ENCODE measurements around the gene NCAN. TPM values are rescaled to one million over a fixed set of nuclear protein-coding genes. Genes with fewer than 3 reads are reported as not detected.
"Not testable (repeated sequence)": the region's sequence is repeated elsewhere in the genome, so short reads cannot be mapped to it uniquely, and the experiment has no call there.

NCAN gene
- polyA plus RNA-seq, 2 of the 4 experiments (the other 2 are of a cell fraction): 0.03 to 0.05 TPM

- ChIA-PET POLR2A (no interaction called here), CTCF (no interaction called here)
- WGBS (ENCODE audit: missing lambda C conversion rate): 12% methylated on average over 5 of the region's 5 CpGs
- no peak overlapping the region for H3K4me3 ChIP-seq
- no peaks in the 10 kb centered on the region for H3K9me3 ChIP-seq
- H3K27ac ChIP-seq: no peak overlapping the region
- 0 out of 6 replicates have a peak, but pooled peaks of 1 of the 2 experiments have one; percentile 47 for ATAC-seq
- FAIRE-seq: no peak
- H3K4me1 ChIP-seq: no peaks in the 10 kb centered on the region
- no peak overlapping the region for H3K4me2 ChIP-seq
- TF ChIP-seq BCL3 (IDR thresholded peaks at IDR 0.05) (no peak), USF2 (IDR thresholded peaks at IDR 0.05) (no peak), KDM1A (IDR thresholded peaks at IDR 0.05; ENCODE audit: low read depth) (no peak), HDAC2 (IDR thresholded peaks at IDR 0.05) (no peak), JUNB (IDR thresholded peaks at IDR 0.05) (no peak), MAFK (IDR thresholded peaks at IDR 0.05; ENCODE audit: partially characterized antibody) (no peak), TP53 (CRISPR knock-in tag; IDR thresholded peaks at IDR 0.05) (no peak), HOXB5 (CRISPR knock-in tag; IDR thresholded peaks at IDR 0.05) (no peak), HMGXB4 (CRISPR knock-in tag; IDR thresholded peaks at IDR 0.05; ENCODE audit: borderline replicate concordance) (no peak), CHD2 (IDR thresholded peaks at IDR 0.05; ENCODE audit: low read length, partially characterized antibody) (no peak), GATA3 (IDR thresholded peaks at IDR 0.05; ENCODE audit: borderline replicate concordance) (no peak), ELK1 (IDR thresholded peaks at IDR 0.05; ENCODE audit: low read depth, low read length) (no peak), MAZ (IDR thresholded peaks at IDR 0.05; ENCODE audit: borderline replicate concordance, low read depth, low read length) (no peak), RNF2 (IDR thresholded peaks at IDR 0.05; ENCODE audit: borderline replicate concordance, low read depth) (no peak), FOSB (CRISPR knock-in tag; IDR thresholded peaks at IDR 0.05) (no peak), SREBF2 (IDR thresholded peaks at IDR 0.05) (no peak), BHLHE40 (IDR thresholded peaks at IDR 0.05; ENCODE audit: low read depth, low read length) (no peak), NFE2L2 (conservative IDR thresholded peaks at IDR 0.05; ENCODE audit: low read length) (no peak), ESRRA (IDR thresholded peaks at IDR 0.05; ENCODE audit: borderline replicate concordance, low read length) (no peak), PHF8 (IDR thresholded peaks at IDR 0.05; ENCODE audit: borderline replicate concordance, low read depth) (no peak)
- no peak for DNase-seq (ENCODE audit: low read depth in 1 of 2, low spot score in 1 of 2)
These were observed 38.5 kb downstream of the NCAN start for GRCh38 chr19:19250196-19250801.

GRCh38 chr19:19253409-19253808, 41.7 kb downstream of the NCAN start:
- ATAC-seq; H3K9me3 ChIP-seq; H3K4me1 ChIP-seq; H3K27ac ChIP-seq; DNase-seq (ENCODE audit: low read depth in 1 of 2, low spot score in 1 of 2); H3K4me2 ChIP-seq; FAIRE-seq; H3K4me3 ChIP-seq; CTCF ChIA-PET; POLR2A ChIA-PET: not testable (repeated sequence)
- 32% methylated on average over 6 of the region's 6 CpGs for WGBS (ENCODE audit: missing lambda C conversion rate)
